Ishikawa (cell line): ENCODE measurements around the gene SPATA33.

Source experiments
- CEBPB ChIP-seq: IDR thresholded peaks from 2 replicates; pipeline ENCODE4 v1.6.1; 2012
- CREB1 ChIP-seq: IDR thresholded peaks from 2 replicates; pipeline ENCODE4 v1.6.1; 2012; ENCODE audit warnings: low read depth
- EP300 ChIP-seq: IDR thresholded peaks from 2 replicates; pipeline ENCODE4 v1.6.1; 2012; ENCODE audit warnings: borderline replicate concordance
- FOXM1 ChIP-seq: IDR thresholded peaks from 2 replicates; pipeline ENCODE4 v1.6.1; 2012; ENCODE audit warnings: low read depth, borderline replicate concordance
- MAX ChIP-seq: IDR thresholded peaks from 2 replicates; pipeline ENCODE4 v1.6.1; 2012
- RAD21 ChIP-seq: IDR thresholded peaks from 2 replicates; pipeline ENCODE4 v1.6.1; 2012; ENCODE audit warnings: low read depth
- REST ChIP-seq: IDR thresholded peaks from 2 replicates; pipeline ENCODE4 v1.6.1; 2012; ENCODE audit warnings: low read depth, mild to moderate bottlenecking
- TAF1 ChIP-seq: IDR thresholded peaks from 2 replicates; pipeline ENCODE4 v1.6.1; 2012; ENCODE audit warnings: low read depth, mild to moderate bottlenecking
- TCF12 ChIP-seq: IDR thresholded peaks from 2 replicates; pipeline ENCODE4 v1.6.1; 2012; ENCODE audit warnings: low read depth
- TEAD4 ChIP-seq: IDR thresholded peaks from 2 replicates; pipeline ENCODE4 v1.6.1; 2012
- USF1 ChIP-seq: IDR thresholded peaks from 2 replicates; pipeline ENCODE4 v1.6.1; 2012
- YY1 ChIP-seq: IDR thresholded peaks from 2 replicates; pipeline ENCODE4 v1.6.1; 2012; ENCODE audit warnings: low read depth

GRCh38 chr16:89617036-89617435 is 40.6 kb upstream of the SPATA33 start:
- TF ChIP-seq TAF1, result no peak
- TF ChIP-seq USF1, result no peak
- TF ChIP-seq YY1, result no peak
- no peak for TF ChIP-seq CEBPB
- TF ChIP-seq REST, result no peak
- TF ChIP-seq EP300, result no peak
- TF ChIP-seq FOXM1, result no peak
- no peak for TF ChIP-seq MAX
- no peak for TF ChIP-seq CREB1
- no peak for TF ChIP-seq RAD21
- TF ChIP-seq TEAD4, result no peak
- no peak for TF ChIP-seq TCF12
